Measurements from ENCODE around the gene SEMA3F.

DNA sequence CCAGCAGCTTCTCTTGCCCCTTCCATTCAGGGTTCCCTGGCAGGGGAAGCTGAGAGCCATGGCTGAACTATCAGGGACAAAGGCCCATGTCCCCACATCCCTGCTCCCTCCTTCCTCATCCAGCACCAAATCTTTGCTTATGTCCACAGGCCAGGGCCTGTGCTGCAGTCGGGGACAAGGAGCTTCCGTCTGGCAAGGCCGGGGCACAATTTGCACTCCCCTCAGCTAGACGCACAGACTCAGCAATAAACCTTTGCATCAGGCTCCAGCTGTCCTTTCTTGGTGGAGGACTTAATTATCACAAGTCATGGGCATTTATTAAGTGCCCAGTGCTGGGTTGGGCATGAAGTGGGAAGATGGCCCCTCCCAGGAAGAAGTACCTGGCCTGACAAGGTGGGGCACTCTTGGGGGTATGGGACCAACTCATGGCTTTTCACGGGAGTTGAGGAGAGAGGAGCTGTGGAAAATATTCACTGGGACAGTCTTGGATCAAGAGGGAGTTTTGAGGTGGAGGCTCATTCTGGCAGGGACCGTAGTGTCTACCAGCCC, 41.2 kb downstream of the SEMA3F start:
- TF ChIP-seq CTCF (IDR thresholded peaks at IDR 0.05; ENCODE audit: low read length) (no peak), EZH2 (optimal IDR thresholded peaks at IDR 0.05; ENCODE audit: low read depth, low read length) (no peak)
